ENCODE results near the gene NTRK2. TPM values are rescaled to one million over a fixed set of nuclear protein-coding genes. Genes with fewer than 3 reads are reported as not detected.

The NTRK2 gene
- total RNA-seq, 1 donor from 2014 or later = 0.98 TPM

- intact Hi-C loops (cut with DNase I) = no loop called here
- H3K4me1 ChIP-seq = no peaks in the 10 kb centered on the region
These were observed 67.0 kb downstream of the NTRK2 start for GRCh38 chr9:84736536-84736935.

GRCh38 chr9:84738353-84738752 is 68.8 kb downstream of the NTRK2 start:
- DNase-seq = no peak
- Histone ChIP-seq H3K27me3 (no peaks in the 10 kb centered on the region), H3K4me3 (no peak overlapping the region), H3K27ac (no peak overlapping the region), H3K36me3 (no peaks in the 10 kb centered on the region), H3K4me1 (no peaks in the 10 kb centered on the region), H3K9me3 (no peaks in the 10 kb centered on the region)
- ATAC-seq = no peak
- intact Hi-C loops (cut with DNase I) = no loop called here
- no peak for TF ChIP-seq CTCF (IDR thresholded peaks at IDR 0.05)

More at GRCh38 chr9:84736536-84736935, 67.0 kb downstream of the NTRK2 start:
- Histone ChIP-seq H3K27me3 (no peaks in the 10 kb centered on the region), H3K27ac (no peak overlapping the region), H3K36me3 (no peaks in the 10 kb centered on the region), H3K9me3 (no peaks in the 10 kb centered on the region), H3K4me3 (no peak overlapping the region)
- no peak for TF ChIP-seq CTCF (IDR thresholded peaks at IDR 0.05)
- no peak for ATAC-seq
- no peak for DNase-seq

- no peaks in the 10 kb centered on the region for H3K4me1 ChIP-seq
- no peaks in the 10 kb centered on the region for H3K27me3 ChIP-seq
- TF ChIP-seq CTCF (IDR thresholded peaks at IDR 0.05) = no peak
- ATAC-seq (no peak), DNase-seq (no peak)
- no peaks in the 10 kb centered on the region for H3K36me3 ChIP-seq
- H3K27ac ChIP-seq = no peak overlapping the region
- H3K4me3 ChIP-seq = no peak overlapping the region
- no peaks in the 10 kb centered on the region for H3K9me3 ChIP-seq
- intact Hi-C loops (cut with DNase I) = no loop called here
These were observed 72.7 kb downstream of the NTRK2 start for GRCh38 chr9:84742261-84742660.

GRCh38 chr9:84744195-84744594 is 74.7 kb downstream of the NTRK2 start:
- Histone ChIP-seq H3K36me3 (no peaks in the 10 kb centered on the region), H3K27ac (no peak overlapping the region), H3K4me1 (no peaks in the 10 kb centered on the region), H3K9me3 (no peaks in the 10 kb centered on the region), H3K27me3 (no peaks in the 10 kb centered on the region), H3K4me3 (no peak overlapping the region)
- DNase-seq = no peak
- TF ChIP-seq CTCF (IDR thresholded peaks at IDR 0.05) = no peak
- no peak for ATAC-seq
- intact Hi-C loops (cut with DNase I) = no loop called here

GRCh38 chr9:84744726-84745125 is 75.2 kb downstream of the NTRK2 start:
- intact Hi-C loops (cut with DNase I) = no loop called here
- no peak for ATAC-seq
- H3K27me3 ChIP-seq = no peaks in the 10 kb centered on the region

More at GRCh38 chr9:84744726-84745125, 75.2 kb downstream of the NTRK2 start:
- no peaks in the 10 kb centered on the region for H3K9me3 ChIP-seq
- no peak overlapping the region for H3K4me3 ChIP-seq
- TF ChIP-seq CTCF (IDR thresholded peaks at IDR 0.05) = no peak
- no peak overlapping the region for H3K27ac ChIP-seq
- no peaks in the 10 kb centered on the region for H3K4me1 ChIP-seq
- DNase-seq = no peak
- H3K36me3 ChIP-seq = no peaks in the 10 kb centered on the region
